ENCODE data around the gene TTBK2.

Gene TTBK2

GRCh38 chr15:42724276-42724675 lies 196.3 kb downstream of the TTBK2 start:
- no peak for DNase-seq

GRCh38 chr15:42723068-42723467 lies 197.5 kb downstream of the TTBK2 start:
- no peak for DNase-seq

GRCh38 chr15:42721916-42722315 lies 198.7 kb downstream of the TTBK2 start:
- DNase-seq = no peak

- DNase-seq = no peak
Observed at GRCh38 chr15:42721016-42721415, 199.6 kb downstream of the TTBK2 start.

- no peak for DNase-seq
Observed at GRCh38 chr15:42720071-42720470, 200.5 kb downstream of the TTBK2 start.

GRCh38 chr15:42719043-42719442 lies 201.5 kb downstream of the TTBK2 start:
- no peak for DNase-seq

GRCh38 chr15:42716626-42717025 lies 204.0 kb downstream of the TTBK2 start:
- no peak for DNase-seq

- no peak for DNase-seq
Observed at GRCh38 chr15:42716125-42716524, 204.5 kb downstream of the TTBK2 start.

- no peak for DNase-seq
Observed at GRCh38 chr15:42712584-42712983, 208.0 kb downstream of the TTBK2 start.

GRCh38 chr15:42711746-42712145 lies 208.8 kb downstream of the TTBK2 start:
- DNase-seq = no peak

GRCh38 chr15:42710662-42711061 lies 209.9 kb downstream of the TTBK2 start:
- no peak for DNase-seq

- no peak for DNase-seq
Observed at GRCh38 chr15:42707873-42708544, 212.6 kb downstream of the TTBK2 start.

- no peak for DNase-seq
Observed at GRCh38 chr15:42707068-42707467, 213.5 kb downstream of the TTBK2 start.

- no peak for DNase-seq
Observed at GRCh38 chr15:42705336-42705735, 215.2 kb downstream of the TTBK2 start.

- no peak for DNase-seq
Observed at GRCh38 chr15:42704492-42704926, 216.1 kb downstream of the TTBK2 start.

GRCh38 chr15:42696626-42697025 lies 224.0 kb downstream of the TTBK2 start:
- no peak for DNase-seq

- DNase-seq = no peak
Observed at GRCh38 chr15:42695527-42696071, 225.0 kb downstream of the TTBK2 start.

- no peak for DNase-seq
Observed at GRCh38 chr15:42694398-42694797, 226.2 kb downstream of the TTBK2 start.

GRCh38 chr15:42693942-42694341 lies 226.6 kb downstream of the TTBK2 start:
- no peak for DNase-seq

- no peak for DNase-seq
Observed at GRCh38 chr15:42693496-42693895, 227.1 kb downstream of the TTBK2 start.

GRCh38 chr15:42692997-42693396 lies 227.6 kb downstream of the TTBK2 start:
- DNase-seq = no peak

- DNase-seq = no peak
Observed at GRCh38 chr15:42692536-42692935, 228.0 kb downstream of the TTBK2 start.

- DNase-seq = no peak
Observed at GRCh38 chr15:42691770-42692169, 228.8 kb downstream of the TTBK2 start.

- DNase-seq = no peak
Observed at GRCh38 chr15:42691308-42691707, 229.3 kb downstream of the TTBK2 start.
